T-helper 9 cell (primary cell): ENCODE data around the gene TYRP1.
"Not testable (repeated sequence)": the region's sequence is repeated elsewhere in the genome, so short reads cannot be mapped to it uniquely, and the experiment has no call there.

Experiments
- DNase-seq: peaks from one replicate; pipeline ENCODE4 v3.0.0-alpha.2; 2020
- total RNA-seq, 2 donors: gene quantifications; one replicate each; lab custom pipeline; 2026; lab: John Stamatoyannopoulos, UW

The TYRP1 gene
- total RNA-seq = 0 reads per million in 2 donors

GRCh38 chr9:12693141-12693540, at the start of gene TYRP1:
Gene TYRP1 (plus strand): TSS chr9:12693385. CDS start chr9:12693997, 612 bp downstream.
- no peak for DNase-seq

GRCh38 chr9:12643686-12644085, 49.5 kb upstream of the TYRP1 start:
- no peak for DNase-seq

- no peak for DNase-seq
Measured at GRCh38 chr9:12648925-12649324, 44.3 kb upstream of the TYRP1 start.

- no peak for DNase-seq
Measured at GRCh38 chr9:12651125-12651524, 42.1 kb upstream of the TYRP1 start.

- no peak for DNase-seq
Measured at GRCh38 chr9:12652973-12653372, 40.2 kb upstream of the TYRP1 start.

- DNase-seq = no peak
Measured at GRCh38 chr9:12656803-12657202, 36.4 kb upstream of the TYRP1 start.

- DNase-seq = no peak
Measured at GRCh38 chr9:12657233-12657632, 36.0 kb upstream of the TYRP1 start.

- no peak for DNase-seq
Measured at GRCh38 chr9:12657998-12658397, 35.2 kb upstream of the TYRP1 start.

- DNase-seq = no peak
Measured at GRCh38 chr9:12658531-12659209, 34.5 kb upstream of the TYRP1 start.

- no peak for DNase-seq
Measured at GRCh38 chr9:12659220-12659619, 34.0 kb upstream of the TYRP1 start.

- no peak for DNase-seq
Measured at GRCh38 chr9:12666813-12667212, 26.4 kb upstream of the TYRP1 start.

- DNase-seq = no peak
Measured at GRCh38 chr9:12667892-12668291, 25.3 kb upstream of the TYRP1 start.

- no peak for DNase-seq
Measured at GRCh38 chr9:12670006-12670405, 23.2 kb upstream of the TYRP1 start.

- no peak for DNase-seq
Measured at GRCh38 chr9:12674961-12675360, 18.2 kb upstream of the TYRP1 start.

- DNase-seq = not testable (repeated sequence)
Measured at GRCh38 chr9:12677462-12678126, 15.6 kb upstream of the TYRP1 start.

- DNase-seq = no peak
Measured at GRCh38 chr9:12680341-12680740, 12.8 kb upstream of the TYRP1 start.

GRCh38 chr9:12680757-12681156, 12.4 kb upstream of the TYRP1 start:
- DNase-seq = no peak

GRCh38 chr9:12681620-12682019, 11.6 kb upstream of the TYRP1 start:
- DNase-seq = no peak

- no peak for DNase-seq
Measured at GRCh38 chr9:12684974-12685373, 8.2 kb upstream of the TYRP1 start.

- DNase-seq = no peak
Measured at GRCh38 chr9:12689233-12689632, 4.0 kb upstream of the TYRP1 start.

GRCh38 chr9:12694013-12694412, 828 bp downstream of the TYRP1 start:
- DNase-seq = no peak

- no peak for DNase-seq
Measured at GRCh38 chr9:12695474-12695873, 2.3 kb downstream of the TYRP1 start.

GRCh38 chr9:12696931-12697622, 3.9 kb downstream of the TYRP1 start:
- DNase-seq = no peak

GRCh38 chr9:12697719-12698118, 4.5 kb downstream of the TYRP1 start:
- DNase-seq = no peak
